Muscle of arm (tissue), 12 donors: Measurements from ENCODE around the gene MGA. TPM values are rescaled to one million over a fixed set of nuclear protein-coding genes. Genes with fewer than 3 reads are reported as not detected.

Experiments
- DNase-seq: peaks from one replicate; pipeline ENCODE4 v3.0.0-alpha.2; 2013
- polyA plus RNA-seq, 12 donors: library from polyadenylated mRNA; unstranded; fragments of 120-200 nt; gene quantifications; one replicate each; pipeline ENCODE4 v1.2.1, GENCODE V29; 2013; ENCODE audit not compliant: insufficient read length in 12 of 12

MGA gene
- polyA plus RNA-seq, 12 donors = 19.2 to 34.4 (median 23.2) TPM

- DNase-seq = no peak
Measured at GRCh38 chr15:41805711-41806110, 145.5 kb downstream of the MGA start.

- DNase-seq = no peak
Measured at GRCh38 chr15:41806291-41807181, 146.3 kb downstream of the MGA start.

- DNase-seq = no peak
Measured at GRCh38 chr15:41809121-41809520, 148.9 kb downstream of the MGA start.

GRCh38 chr15:41809526-41810220 is 149.5 kb downstream of the MGA start:
- DNase-seq = no peak

- no peak for DNase-seq
Measured at GRCh38 chr15:41810651-41811431, 150.6 kb downstream of the MGA start.

GRCh38 chr15:41811432-41812195 is 151.4 kb downstream of the MGA start:
- peak; percentile 83 for DNase-seq

- DNase-seq = no peak
Measured at GRCh38 chr15:41812820-41813375, 152.7 kb downstream of the MGA start.

GRCh38 chr15:41813426-41813825 is 153.2 kb downstream of the MGA start:
- no peak for DNase-seq

GRCh38 chr15:41814534-41814933 is 154.3 kb downstream of the MGA start:
- DNase-seq = no peak

- DNase-seq = no peak
Measured at GRCh38 chr15:41816788-41817187, 156.6 kb downstream of the MGA start.

GRCh38 chr15:41817327-41817726 is 157.1 kb downstream of the MGA start:
- no peak for DNase-seq

GRCh38 chr15:41817781-41818180 is 157.6 kb downstream of the MGA start:
- DNase-seq = no peak

GRCh38 chr15:41819455-41820050 is 159.3 kb downstream of the MGA start:
- DNase-seq = no peak

GRCh38 chr15:41820791-41821423 is 160.7 kb downstream of the MGA start:
- DNase-seq = no peak

- no peak for DNase-seq
Measured at GRCh38 chr15:41821831-41822230, 161.6 kb downstream of the MGA start.

- DNase-seq = no peak
Measured at GRCh38 chr15:41822471-41822870, 162.3 kb downstream of the MGA start.
